H1 (cell line): ENCODE measurements around the gene ATOH1. TPM values are rescaled to one million over a fixed set of nuclear protein-coding genes. Genes with fewer than 3 reads are reported as not detected.

ENCODE experiments used
- CTCF ChIA-PET: fragments of 300-600 bp; sonication (Branson Sonifier 250); formaldehyde crosslinking; loops from one replicate; lab custom pipeline; 2021; ENCODE audit not compliant: partially characterized antibody; lab: Charles Lee
- POLR2A ChIA-PET: fragments of 300-600 bp; sonication (Branson Sonifier 250); formaldehyde crosslinking; loops from one replicate; lab custom pipeline; 2021; ENCODE audit warnings: inconsistent platforms; ENCODE audit not compliant: partially characterized antibody; lab: Charles Lee
- DNase-seq, 2 experiments: peaks; one replicate each; pipeline versions ENCODE4 v3.0.0 to v3.0.0-alpha.2; 2010 to 2022; ENCODE audit warnings: low spot score in 2 of 2, low read depth in 1 of 2, mixed read lengths in 1 of 2
- FAIRE-seq: peaks from 2 replicates; lab custom pipeline; 2011; peaks lifted over from hg19 to GRCh38; lab: Jason Lieb, UNC
- H2AFZ ChIP-seq: 2 replicates; pipeline ENCODE4 v1.8.1; 2012; ENCODE audit warnings: low read length, inconsistent platforms
- H2AK5ac ChIP-seq: 2 replicates; pipeline ENCODE4 v1.6.1; 2013; ENCODE audit warnings: low read depth, low read length
- H2BK120ac ChIP-seq: replicated peaks from 2 replicates; pipeline ENCODE3; 2013; ENCODE audit warnings: low read depth, low read length, inconsistent platforms
- H2BK12ac ChIP-seq: 2 replicates; pipeline ENCODE4 v1.6.1; 2013; ENCODE audit warnings: low read depth, low read length
- H2BK15ac ChIP-seq: 2 replicates; pipeline ENCODE4 v1.6.1; 2013; ENCODE audit warnings: low read length
- H2BK20ac ChIP-seq: 2 replicates; pipeline ENCODE4 v1.6.1; 2013; ENCODE audit warnings: low read length
- H2BK5ac ChIP-seq: 2 replicates; pipeline ENCODE4 v1.6.1; 2013; ENCODE audit warnings: low read depth, low read length
- H3K14ac ChIP-seq: 2 replicates; pipeline ENCODE4 v1.6.1; 2013; ENCODE audit warnings: inconsistent platforms; ENCODE audit not compliant: insufficient read length
- H3K18ac ChIP-seq: 2 replicates; pipeline ENCODE4 v1.6.1; 2013; ENCODE audit warnings: low read length; ENCODE audit errors: extremely low read depth
- H3K23ac ChIP-seq: 2 replicates; pipeline ENCODE4 v1.6.1; 2013; ENCODE audit warnings: inconsistent platforms; ENCODE audit not compliant: insufficient read length
- H3K23me2 ChIP-seq: 2 replicates; pipeline ENCODE4 v1.6.1; 2013; ENCODE audit warnings: low read depth, low read length
- H3K27ac ChIP-seq: 2 replicates; pipeline ENCODE4 v1.6.1; 2011; ENCODE audit warnings: low read depth, low read length, inconsistent platforms
- H3K27me3 ChIP-seq, 4 experiments: replicated peaks in 1 of 4; 1 replicate in 1 of 4; 2 replicates in 3 of 4; pipeline versions ENCODE4 v1.6.1 to v1.8.1; 2011 to 2013; ENCODE audit warnings: low read length in 3 of 4, mild to moderate bottlenecking in 3 of 4, inconsistent platforms in 2 of 4, mixed read lengths in 2 of 4, moderate library complexity in 1 of 4; ENCODE audit not compliant: control insufficient read depth in 3 of 4, insufficient read depth in 3 of 4; ENCODE audit errors: extremely low read depth in 1 of 4
- H3K36me3 ChIP-seq, 4 experiments: 2 replicates each; pipeline versions ENCODE4 v1.6.1 to v1.8.1; 2011 to 2013; ENCODE audit warnings: mild to moderate bottlenecking in 4 of 4, low read length in 3 of 4, moderate library complexity in 2 of 4, control low read depth in 1 of 4, inconsistent platforms in 1 of 4; ENCODE audit not compliant: insufficient read depth in 4 of 4, control insufficient read depth in 2 of 4
- H3K4ac ChIP-seq: replicated peaks from 2 replicates; pipeline ENCODE3; 2013; ENCODE audit warnings: low read length, low read depth, mixed read lengths, inconsistent platforms; ENCODE audit not compliant: insufficient read length
- H3K4me1 ChIP-seq, 4 experiments: replicated peaks in 1 of 4; 1 replicate in 1 of 4; 2 replicates in 3 of 4; pipeline versions ENCODE4 v1.6.1 to v1.8.1; 2011 to 2013; ENCODE audit warnings: low read length in 3 of 4, inconsistent platforms in 2 of 4, mixed read lengths in 1 of 4; ENCODE audit not compliant: insufficient read depth in 4 of 4, control insufficient read depth in 3 of 4
- H3K4me2 ChIP-seq, 2 experiments: 2 replicates each; pipeline versions ENCODE4 v1.6.1 to v1.8.1; 2011 to 2013; ENCODE audit warnings: low read depth in 2 of 2, low read length in 2 of 2, control low read depth in 1 of 2, inconsistent platforms in 1 of 2, mild to moderate bottlenecking in 1 of 2; ENCODE audit not compliant: insufficient read depth in 1 of 2
- H3K4me3 ChIP-seq, 4 experiments: fragments of 200-600, 300-600 bp in 1 of 4; sonication (generic), shearing (Covaris generic), sonication (Bioruptor Twin) in 1 of 4; 2 replicates each; pipeline versions ENCODE4 v1.5.1 to v1.8.1; 2011 to 2016; ENCODE audit warnings: low read length in 4 of 4, low read depth in 3 of 4, control low read depth in 2 of 4, inconsistent platforms in 2 of 4, mild to moderate bottlenecking in 2 of 4, mixed read lengths in 1 of 4, moderate library complexity in 1 of 4; ENCODE audit not compliant: insufficient read depth in 2 of 4; ENCODE audit errors: extremely low read depth in 1 of 4
- H3K56ac ChIP-seq: replicated peaks from 2 replicates; pipeline ENCODE3; 2013; ENCODE audit warnings: low read depth, mild to moderate bottlenecking, mixed read lengths, low read length, inconsistent platforms; ENCODE audit not compliant: insufficient read length
- H3K79me1 ChIP-seq: 2 replicates; pipeline ENCODE4 v1.6.1; 2013; ENCODE audit warnings: low read depth, low read length, control low read depth
- H3K79me2 ChIP-seq, 2 experiments: 2 replicates each; pipeline versions ENCODE4 v1.6.1 to v1.8.1; 2012 to 2013; ENCODE audit warnings: low read length in 2 of 2, mild to moderate bottlenecking in 2 of 2, inconsistent platforms in 1 of 2; ENCODE audit not compliant: insufficient read depth in 2 of 2, control insufficient read depth in 1 of 2
- H3K9ac ChIP-seq, 4 experiments: replicated peaks in 1 of 4; 1 replicate in 1 of 4; 2 replicates in 3 of 4; pipeline versions ENCODE4 v1.6.1 to v1.8.1; 2011 to 2013; ENCODE audit warnings: low read depth in 3 of 4, low read length in 3 of 4, control low read depth in 2 of 4, mild to moderate bottlenecking in 2 of 4, moderate library complexity in 2 of 4, inconsistent platforms in 1 of 4; ENCODE audit errors: extremely low read depth in 1 of 4
- H3K9me3 ChIP-seq, 2 experiments: 2 replicates each; pipeline versions ENCODE4 v1.6.1 to v1.8.1; 2012 to 2013; ENCODE audit warnings: mild to moderate bottlenecking in 2 of 2, moderate library complexity in 2 of 2, control low read depth in 1 of 2, inconsistent platforms in 1 of 2, low read depth in 1 of 2, low read length in 1 of 2, mixed read lengths in 1 of 2; ENCODE audit not compliant: insufficient read depth in 2 of 2
- H4K20me1 ChIP-seq, 2 experiments: replicated peaks in 1 of 2; 2 replicates each; pipeline versions ENCODE3 to v1.8.1; 2011 to 2013; ENCODE audit warnings: inconsistent platforms in 2 of 2, low read length in 2 of 2, mild to moderate bottlenecking in 1 of 2; ENCODE audit not compliant: insufficient read depth in 2 of 2, control insufficient read depth in 1 of 2
- H4K5ac ChIP-seq: 2 replicates; pipeline ENCODE4 v1.6.1; 2013; ENCODE audit warnings: low read length, low read depth, mixed read lengths, inconsistent platforms; ENCODE audit not compliant: insufficient read length
- H4K8ac ChIP-seq: 2 replicates; pipeline ENCODE4 v1.8.0; 2013; ENCODE audit warnings: mild to moderate bottlenecking, moderate library complexity, low read length, inconsistent platforms; ENCODE audit not compliant: insufficient read depth; ENCODE audit errors: extremely low read depth
- H4K91ac ChIP-seq: replicated peaks from 2 replicates; pipeline ENCODE3; 2013; ENCODE audit warnings: low read length, mixed read lengths, inconsistent platforms; ENCODE audit not compliant: insufficient read length
- CTCF ChIP-seq, 3 experiments: IDR thresholded peaks; 1 replicate in 2 of 3; 2 replicates in 1 of 3; pipeline versions ENCODE4 v1.5.1 to v1.6.1; 2011; ENCODE audit warnings: low read length in 3 of 3, mild to moderate bottlenecking in 3 of 3, inconsistent platforms in 2 of 3, low read depth in 1 of 3, moderate library complexity in 1 of 3; ENCODE audit not compliant: insufficient read depth in 1 of 3; ENCODE audit errors: control extremely low read depth in 1 of 3
- GTF2F1 ChIP-seq: IDR thresholded peaks from 2 replicates; pipeline ENCODE4 v1.6.1; 2012; ENCODE audit warnings: low read depth, low read length, improper control_type of control experiment, borderline replicate concordance
- WGBS, 2 experiments: shearing (Covaris generic) in 1 of 2; methylation state at CpG; one replicate each; pipeline versions ENCODE4 v1.1.6 to v1.1.7; 2013 to 2015; ENCODE audit warnings: low lambda C conversion rate in 2 of 2, mixed read lengths in 2 of 2, inconsistent platforms in 1 of 2, low coverage in 1 of 2, missing lambda C conversion rate in 1 of 2; ENCODE audit not compliant: insufficient replicate concordance in 2 of 2, insufficient coverage in 1 of 2, insufficient read length in 1 of 2; ENCODE audit errors: extremely low coverage in 1 of 2, missing lambda C conversion rate in 1 of 2; 5-methylcytosine and 5-hydroxymethylcytosine counted together
- polyA plus RNA-seq, 7 experiments: library from polyadenylated mRNA; depleted of rRNA in 3 of 7; stranded (reverse) in 5 of 7; unstranded in 2 of 7; fragments of >200 nt in 5 of 7; fragments of 200-250 nt in 2 of 7; gene quantifications; 1 replicate in 5 of 7; 2 replicates in 1 of 7; 4 replicates in 1 of 7; pipeline versions ENCODE4 v1.2.1 to v1.2.3, GENCODE V29; 2011 to 2013; ENCODE audit warnings: missing spikeins in 2 of 7, mixed read lengths in 2 of 7
- total RNA-seq: library from RNA; stranded (reverse); fragmentation: NEBNext Ultra II Directional; extraction: Animal tissue kit (Norgen Biotek cat#: 25700); gene quantifications from 2 replicates; pipeline ENCODE4 v1.2.1, GENCODE V29; 2021

ATOH1 gene
- total and polyA plus RNA-seq, 2 of the 8 experiments (the other 6 are each of a cell fraction or from before 2014, with no cell fraction given) = 0.12 to 0.76 TPM

- no peaks in the 10 kb centered on the region for H4K20me1 ChIP-seq
- H3K79me2 ChIP-seq = no peaks in the 10 kb centered on the region
- no peaks in the 10 kb centered on the region for H3K27me3 ChIP-seq
- no peak overlapping the region for H3K27ac ChIP-seq
- H4K91ac ChIP-seq = no peak overlapping the region
- H2BK5ac ChIP-seq = no peak overlapping the region
- DNase-seq (no peak), FAIRE-seq (no peak)
- H2AK5ac ChIP-seq = no peak overlapping the region
- no peak overlapping the region for H2BK20ac ChIP-seq
- no peak overlapping the region for H4K8ac ChIP-seq
- no peaks in the 10 kb centered on the region for H3K23me2 ChIP-seq
- CTCF ChIA-PET = interaction anchor here (1.0 to 1.3 kb wide), 2 partner anchors 87 to 114 kb away, joined by 3 read pairs; no protein-coding TSS in a partner anchor
- H3K56ac ChIP-seq = no peak overlapping the region
- no peaks in the 10 kb centered on the region for H3K79me1 ChIP-seq
- H4K5ac ChIP-seq = no peak overlapping the region
- no peak overlapping the region for H2BK12ac ChIP-seq
- TF ChIP-seq CTCF (IDR thresholded peaks at IDR 0.05; ENCODE audit: control extremely low read depth in 1 of 3, insufficient read depth in 1 of 3, low read depth in 1 of 3, low read length in 3 of 3) (no peak), GTF2F1 (no peak)
- H3K4me2 ChIP-seq = no peak overlapping the region
- 90% methylated on average over 1 of the region's 1 CpG; no CpG with 5 or more reads in 1 of the 2 experiments for WGBS, 2 experiments
- H3K23ac ChIP-seq = no peak overlapping the region
- no peak overlapping the region for H3K14ac ChIP-seq
- no peak overlapping the region for H2BK15ac ChIP-seq
- POLR2A ChIA-PET = no interaction called here
- no peak overlapping the region; the same call in 1 of the 2 replicates for H2AFZ ChIP-seq
- no peak overlapping the region for H3K18ac ChIP-seq
- H3K4me1 ChIP-seq = no peaks in the 10 kb centered on the region
- no peaks in the 10 kb centered on the region for H3K9me3 ChIP-seq
- H2BK120ac ChIP-seq = no peak overlapping the region
- no peak overlapping the region for H3K4me3 ChIP-seq
- H3K4ac ChIP-seq = no peak overlapping the region
- no peaks in the 10 kb centered on the region for H3K36me3 ChIP-seq
- no peak overlapping the region for H3K9ac ChIP-seq
Observed at GRCh38 chr4:93878566-93878965, 50.0 kb downstream of the ATOH1 start.
